TTC549 (cell line): ENCODE data around the gene DUSP16.
"Not testable (repeated sequence)": the region's sequence is repeated elsewhere in the genome, so short reads cannot be mapped to it uniquely, and the experiment has no call there.

ENCODE experiments used
- FAIRE-seq: peaks from 2 replicates; lab custom pipeline; 2012; peaks lifted over from hg19 to GRCh38; lab: Jason Lieb, UNC

DUSP16 gene

GRCh38 chr12:12562585-12563261, at the start of gene DUSP16:
Gene DUSP16, minus strand, starts transcription at chr12:12562863. Its CDS starts 41,765 bp downstream, at chr12:12521098.
- FAIRE-seq, result no peak

GRCh38 chr12:12612358-12612757, 49.7 kb upstream of the DUSP16 start:
- FAIRE-seq, result no peak

GRCh38 chr12:12611512-12612306, 49.0 kb upstream of the DUSP16 start, which contains the start of gene CREBL2:
Gene CREBL2, plus strand, starts transcription at chr12:12611876. Its CDS starts 297 bp downstream, at chr12:12612173.
- peak; percentile 77 for FAIRE-seq

- no peak for FAIRE-seq
These were observed 48.0 kb upstream of the DUSP16 start for GRCh38 chr12:12610711-12611110.

DNA sequence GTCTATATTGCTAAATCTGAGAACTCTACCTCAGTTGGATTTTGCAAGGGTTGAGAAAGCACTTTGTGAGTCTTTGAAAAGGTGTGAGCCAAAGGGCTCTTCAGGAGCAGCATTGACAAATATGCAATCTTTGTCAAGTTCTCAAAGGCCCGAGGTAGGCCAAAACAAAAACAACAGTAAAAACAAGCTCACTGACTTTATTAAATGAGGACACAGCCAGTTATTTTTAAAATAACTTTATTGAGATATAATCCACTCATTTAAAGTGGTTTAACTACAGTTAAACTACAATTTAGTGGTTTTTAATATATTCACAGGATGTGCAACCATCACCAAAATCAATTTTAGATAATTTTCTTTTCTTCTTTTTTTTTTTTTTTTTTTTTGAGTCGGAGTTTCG, 47.0 kb upstream of the DUSP16 start:
- no peak for FAIRE-seq

- FAIRE-seq, result no peak
These were observed 45.9 kb upstream of the DUSP16 start for GRCh38 chr12:12608557-12608957.

GRCh38 chr12:12606781-12607589, 44.3 kb upstream of the DUSP16 start:
- no peak for FAIRE-seq

DNA sequence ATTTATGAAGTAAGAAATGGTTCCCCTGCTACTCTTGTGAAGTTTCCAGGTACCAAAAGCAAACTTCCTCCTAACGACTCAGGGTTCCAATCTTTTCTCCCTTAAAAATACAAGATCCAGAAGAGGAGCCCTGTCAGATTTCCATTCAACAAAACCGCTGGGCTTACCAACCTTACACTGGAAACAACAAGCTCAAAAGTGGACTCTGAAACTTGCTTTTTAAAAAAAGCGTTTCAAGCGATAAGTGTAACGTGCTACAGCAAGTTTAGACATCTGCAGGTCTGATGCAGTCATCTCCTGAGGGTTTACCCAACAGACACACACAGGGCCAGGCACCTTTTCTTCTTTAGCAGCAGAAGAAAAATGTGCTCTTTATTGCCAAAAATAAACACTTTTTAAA, 42.1 kb upstream of the DUSP16 start:
- FAIRE-seq, result no peak

DNA sequence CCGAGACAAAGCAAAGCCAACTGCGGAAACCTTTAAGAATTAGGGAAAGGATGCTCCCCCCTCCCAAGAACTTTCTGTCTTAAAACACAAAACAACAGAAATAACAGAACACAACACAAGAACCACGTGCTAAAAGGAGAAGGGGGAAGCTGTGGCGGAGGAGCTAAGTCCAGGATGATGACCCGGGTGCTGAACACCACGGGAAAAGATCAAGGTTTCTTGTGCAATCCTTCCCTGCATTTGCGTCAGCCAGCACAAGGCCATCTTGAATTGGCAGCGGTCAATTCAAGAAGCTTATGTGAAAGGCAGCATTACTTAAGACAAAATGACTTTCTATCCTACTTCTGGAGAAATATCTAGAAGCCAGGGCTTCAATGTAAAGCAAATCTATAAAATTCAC, 38.0 kb upstream of the DUSP16 start:
- no peak for FAIRE-seq

DNA sequence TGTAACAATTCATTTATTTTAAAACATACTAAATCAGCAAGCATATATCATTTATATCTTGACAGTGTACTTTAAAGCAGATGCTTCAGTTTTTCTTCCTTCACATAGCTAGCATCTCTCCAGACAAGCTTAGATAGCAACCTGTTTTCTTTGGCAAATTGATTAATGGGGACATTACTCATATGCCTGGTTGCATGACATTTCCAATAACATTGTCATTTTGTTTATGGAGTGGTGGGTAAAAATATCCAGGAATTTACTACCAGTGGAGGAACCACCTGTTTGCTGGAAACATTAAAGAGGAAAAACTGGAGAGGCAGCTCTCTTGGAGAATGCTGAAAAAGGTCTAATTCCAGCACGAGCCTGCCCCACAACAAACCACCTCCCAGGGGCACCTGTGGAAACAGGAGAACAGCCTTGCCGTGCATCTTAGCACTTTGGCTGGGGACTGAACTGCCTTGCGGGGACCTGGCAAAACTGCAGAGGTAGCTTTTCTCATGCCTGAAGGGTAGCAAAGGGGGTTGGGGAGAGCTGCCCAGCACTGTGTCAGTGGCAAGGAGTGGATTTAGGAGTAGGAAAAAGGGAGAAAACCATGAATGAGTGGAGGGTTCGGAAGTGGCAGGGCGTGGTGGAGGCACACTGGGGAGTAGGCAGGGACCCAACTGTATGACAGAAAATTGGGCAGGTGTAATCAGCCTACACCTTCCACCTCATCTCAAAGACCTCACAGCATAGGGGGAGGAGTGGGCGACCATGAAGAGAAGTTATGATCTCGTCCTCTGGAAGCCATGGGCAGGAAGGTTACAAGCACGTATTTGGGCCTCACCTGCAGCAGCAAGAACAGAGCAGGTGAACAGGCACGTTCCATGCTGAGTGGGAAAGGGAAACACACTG, 37.3 kb upstream of the DUSP16 start:
- no peak for FAIRE-seq

DNA sequence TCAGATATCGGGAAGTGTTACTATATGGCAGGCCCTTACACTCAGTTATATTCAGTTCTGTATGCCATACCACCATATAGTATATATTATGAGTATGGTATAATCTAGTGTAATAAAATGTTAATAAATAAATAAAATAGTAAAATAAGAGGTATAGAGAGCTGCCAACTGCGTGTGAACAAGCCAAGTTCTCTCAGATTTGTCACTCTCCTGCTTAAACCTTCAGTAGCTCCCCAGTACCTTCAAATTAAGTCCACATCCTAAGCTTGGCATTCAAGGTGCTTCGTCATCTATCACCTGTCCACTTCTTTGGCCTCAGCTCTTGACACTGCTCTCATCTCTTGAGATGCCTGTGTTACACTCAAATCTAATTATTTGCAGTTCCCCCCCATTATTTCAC, 36.2 kb upstream of the DUSP16 start:
- no peak for FAIRE-seq

DNA sequence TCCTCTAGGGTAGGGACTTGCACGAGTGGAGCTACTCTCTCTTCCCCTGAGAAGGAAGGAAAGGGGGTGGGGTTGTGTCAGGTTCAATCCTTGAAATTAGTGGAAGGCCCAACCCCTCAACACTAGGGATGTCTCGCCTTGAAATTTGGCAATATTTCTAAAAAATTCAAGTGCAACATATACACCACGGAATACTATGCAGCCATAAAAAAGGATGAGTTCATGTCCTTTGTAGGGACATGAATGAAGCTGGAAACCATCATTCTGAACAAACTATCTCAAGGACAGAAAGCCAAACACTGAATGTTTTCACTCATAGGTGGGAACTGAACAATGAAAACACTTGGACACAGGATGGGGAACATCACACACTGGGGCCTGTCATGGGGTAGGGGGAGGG, 33.9 kb upstream of the DUSP16 start:
- FAIRE-seq, result not testable (repeated sequence)

DNA sequence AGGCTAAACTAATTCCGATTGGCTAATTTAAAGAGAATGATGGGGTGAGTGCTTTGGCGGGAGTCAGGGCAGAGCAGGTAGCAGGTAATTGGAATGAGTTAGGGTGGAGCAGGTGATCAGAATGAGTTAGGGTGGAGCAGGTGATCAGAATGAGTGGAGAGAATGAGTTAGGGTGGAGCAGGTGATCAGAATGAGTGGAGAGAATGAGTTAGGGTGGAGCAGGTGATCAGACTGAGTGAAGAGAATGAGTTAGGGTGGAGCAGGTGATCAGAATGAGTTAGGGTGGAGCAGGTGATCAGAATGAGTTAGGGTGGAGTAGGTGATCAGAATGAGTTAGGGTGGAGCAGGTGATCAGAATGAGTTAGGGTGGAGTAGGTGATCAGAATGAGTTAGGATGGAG, 33.3 kb upstream of the DUSP16 start:
- FAIRE-seq, result not testable (repeated sequence)

DNA sequence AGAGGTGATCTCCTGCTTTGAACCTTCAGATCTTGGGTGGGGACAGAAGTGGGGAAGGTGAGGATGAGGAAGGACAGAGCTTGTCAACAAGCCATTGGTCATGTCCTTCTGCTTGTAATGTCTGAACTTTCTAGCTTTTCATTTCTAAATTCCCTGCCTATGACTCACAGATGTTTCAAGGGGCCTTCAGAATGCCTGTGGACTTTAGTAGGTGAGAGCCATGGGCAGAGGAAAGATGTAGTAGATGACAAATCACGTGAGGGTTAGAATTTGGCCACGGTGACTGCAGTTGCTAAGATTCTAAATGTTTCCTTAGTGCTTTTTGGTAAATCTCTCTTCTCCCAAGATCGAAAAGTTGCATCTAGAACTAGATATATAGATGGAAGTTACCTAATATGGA, 30.3 kb upstream of the DUSP16 start:
- FAIRE-seq, result no peak

GRCh38 chr12:12590961-12591360, 28.3 kb upstream of the DUSP16 start:
- FAIRE-seq, result no peak

GRCh38 chr12:12588436-12588835, 25.8 kb upstream of the DUSP16 start:
- FAIRE-seq, result not testable (repeated sequence)

GRCh38 chr12:12587878-12588277, 25.2 kb upstream of the DUSP16 start:
- FAIRE-seq, result no peak

DNA sequence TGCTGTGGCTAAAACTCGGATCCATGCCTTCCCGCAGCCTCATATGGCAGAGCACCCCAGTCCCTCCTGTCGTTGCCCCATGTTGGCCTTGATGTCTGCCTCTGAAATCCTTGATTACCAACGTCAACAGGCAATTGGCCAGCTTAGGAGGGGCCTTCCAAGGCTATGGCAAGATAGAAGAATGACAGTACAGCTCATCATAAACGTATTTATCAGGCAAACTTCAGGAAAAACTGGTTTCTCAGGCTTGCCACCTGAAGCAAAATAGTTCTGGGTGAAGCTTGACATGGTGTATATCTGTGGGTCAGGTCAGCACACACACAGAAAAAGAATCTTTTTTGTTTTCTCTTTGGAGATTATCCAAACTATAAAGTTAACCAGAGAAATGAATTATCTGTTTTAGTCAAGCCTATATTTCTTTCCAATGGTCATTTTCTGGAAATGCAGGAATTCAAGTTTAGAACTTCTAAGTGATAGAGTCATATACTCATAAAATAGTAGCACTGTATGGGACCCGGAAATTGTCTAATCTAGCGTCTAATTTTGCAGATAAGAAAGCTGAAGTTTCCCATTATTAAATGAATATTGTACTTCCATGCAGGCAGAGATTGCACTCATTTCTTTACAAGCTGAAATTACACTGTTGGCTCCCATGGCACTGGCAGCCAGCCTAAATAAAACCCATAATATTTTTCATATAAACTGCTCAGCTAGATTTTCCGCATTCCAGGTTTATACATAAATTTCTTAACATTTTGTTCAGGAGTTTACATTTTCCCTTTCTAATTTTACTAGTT, 24.4 kb upstream of the DUSP16 start:
- FAIRE-seq, result no peak

DNA sequence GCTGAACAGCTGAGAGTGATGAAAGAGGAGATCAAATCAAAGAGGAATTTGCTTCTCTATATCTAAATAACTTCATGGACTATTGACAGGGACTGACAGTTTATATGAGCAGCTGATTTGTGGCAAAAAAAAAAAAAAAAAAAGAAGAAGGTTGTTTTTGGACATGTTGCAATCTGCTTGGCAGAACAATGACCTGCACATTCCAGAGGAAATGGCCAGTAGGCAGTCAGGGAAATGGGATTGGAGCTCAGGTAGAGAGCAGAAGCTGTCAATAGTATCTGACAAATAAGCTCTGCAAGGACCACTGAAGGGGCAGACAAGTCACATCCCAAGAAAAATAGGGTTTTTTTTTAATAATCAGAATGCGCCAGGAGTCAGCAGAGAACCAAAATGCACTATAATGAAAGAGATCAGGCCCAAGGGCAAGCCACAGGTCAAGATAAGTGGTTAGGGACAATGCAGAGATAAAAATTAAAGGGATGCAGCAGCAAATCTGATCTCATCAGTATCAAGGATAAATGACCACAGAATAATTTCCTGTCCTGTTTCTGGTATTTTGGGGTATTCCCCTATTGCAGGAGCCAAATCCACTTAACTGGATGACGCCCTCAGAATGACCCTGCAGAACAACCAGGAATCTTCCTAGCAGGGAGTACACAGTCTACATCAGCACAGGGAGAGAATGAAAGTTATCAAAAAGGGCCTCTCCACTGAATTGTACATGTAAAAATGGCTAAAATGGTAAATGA, 22.6 kb upstream of the DUSP16 start:
- FAIRE-seq, result no peak

GRCh38 chr12:12583510-12584178, 21.0 kb upstream of the DUSP16 start:
- FAIRE-seq, result no peak
